RWPE1 (cell line): ENCODE results near the gene RIGI.
"Not testable (repeated sequence)": the region's sequence is repeated elsewhere in the genome, so short reads cannot be mapped to it uniquely, and the experiment has no call there.

ENCODE experiments used
- CTCF ChIA-PET: fragments of 350-600 bp; sonication (Branson Sonifier 250); formaldehyde crosslinking; extraction: SDS; loops from one replicate; lab custom pipeline; 2021; lab: Yijun Ruan, JAX
- POLR2A ChIA-PET: fragments of 400-600 bp; formaldehyde crosslinking; extraction: SDS; loops from one replicate; lab custom pipeline; 2020; ENCODE audit warnings: antibody characterized with exemption; ENCODE audit not compliant: low non-redundant PET; lab: Yijun Ruan, JAX
- DNase-seq: peaks from one replicate; pipeline ENCODE4 v3.0.0; 2012; ENCODE audit warnings: low spot score
- H3K27ac ChIP-seq: fragments of 450-650 bp; 2 replicates; pipeline ENCODE4 v1.5.1; 2017
- TF ChIP-seq, protein P1 (sequence below): fragments of 450-650 bp; conservative IDR thresholded peaks from 2 replicates; pipeline ENCODE4 v1.5.1; 2017; ENCODE audit warnings: low read depth, mild to moderate bottlenecking

RIGI gene

DNA sequence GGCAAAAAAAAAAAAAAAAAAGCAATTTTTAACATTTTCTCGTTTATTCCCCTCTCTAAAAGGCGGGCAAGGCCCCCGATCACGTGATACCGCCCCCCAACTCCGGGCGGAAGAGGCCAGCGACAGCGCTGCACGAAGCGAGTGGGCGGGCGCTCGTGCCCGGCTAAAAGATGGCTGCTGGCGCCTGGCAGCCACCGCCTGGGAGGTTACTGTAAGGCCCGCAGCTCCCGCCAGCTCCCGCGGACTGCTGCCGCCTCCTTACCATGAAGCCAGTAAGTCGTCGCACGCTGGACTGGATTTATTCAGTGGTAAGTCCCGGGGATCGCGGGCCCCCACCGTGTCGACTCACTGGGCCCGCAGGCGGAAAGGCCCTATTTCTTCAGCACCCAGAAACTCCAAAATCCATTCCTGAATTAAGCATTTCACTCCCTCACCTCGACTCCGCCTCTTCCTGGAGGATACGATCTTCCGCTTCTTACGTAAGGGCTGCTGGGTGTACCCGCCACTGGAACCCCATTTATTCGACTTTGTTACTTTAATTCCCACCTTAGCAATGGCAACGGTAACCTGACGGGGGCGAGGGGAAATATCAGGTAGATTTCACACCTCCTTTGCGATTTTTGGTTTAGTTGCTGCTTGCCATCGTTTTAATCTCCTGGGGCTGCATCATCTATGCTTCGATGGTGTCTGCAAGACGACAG is 26.3 kb upstream of the RIGI start, which contains the start of the genes SMIM27 and TOPORS:
TSS of gene SMIM27 (plus strand) at position 156 of the 701 bp plus-strand sequence. CDS start at position 264, 108 bp downstream.
TSS of gene TOPORS (minus strand) at position 415 of the 701 bp plus-strand sequence. CDS start at position 265, 150 bp downstream.
- peak within 1 kb of the TSS; percentile 93 for H3K27ac ChIP-seq
- TF ChIP-seq, protein P1, sequence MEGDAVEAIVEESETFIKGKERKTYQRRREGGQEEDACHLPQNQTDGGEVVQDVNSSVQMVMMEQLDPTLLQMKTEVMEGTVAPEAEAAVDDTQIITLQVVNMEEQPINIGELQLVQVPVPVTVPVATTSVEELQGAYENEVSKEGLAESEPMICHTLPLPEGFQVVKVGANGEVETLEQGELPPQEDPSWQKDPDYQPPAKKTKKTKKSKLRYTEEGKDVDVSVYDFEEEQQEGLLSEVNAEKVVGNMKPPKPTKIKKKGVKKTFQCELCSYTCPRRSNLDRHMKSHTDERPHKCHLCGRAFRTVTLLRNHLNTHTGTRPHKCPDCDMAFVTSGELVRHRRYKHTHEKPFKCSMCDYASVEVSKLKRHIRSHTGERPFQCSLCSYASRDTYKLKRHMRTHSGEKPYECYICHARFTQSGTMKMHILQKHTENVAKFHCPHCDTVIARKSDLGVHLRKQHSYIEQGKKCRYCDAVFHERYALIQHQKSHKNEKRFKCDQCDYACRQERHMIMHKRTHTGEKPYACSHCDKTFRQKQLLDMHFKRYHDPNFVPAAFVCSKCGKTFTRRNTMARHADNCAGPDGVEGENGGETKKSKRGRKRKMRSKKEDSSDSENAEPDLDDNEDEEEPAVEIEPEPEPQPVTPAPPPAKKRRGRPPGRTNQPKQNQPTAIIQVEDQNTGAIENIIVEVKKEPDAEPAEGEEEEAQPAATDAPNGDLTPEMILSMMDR: no peak
- ChIA-PET POLR2A (interaction anchor here (0.7 kb wide), 1 partner anchor 644 kb away, joined by 8 read pairs; no protein-coding TSS in a partner anchor), CTCF (interaction anchor here (0.9 kb wide), 1 partner anchor 167 kb away, joined by 4 read pairs; no protein-coding TSS in a partner anchor)
- peak; percentile 95 for DNase-seq

DNA sequence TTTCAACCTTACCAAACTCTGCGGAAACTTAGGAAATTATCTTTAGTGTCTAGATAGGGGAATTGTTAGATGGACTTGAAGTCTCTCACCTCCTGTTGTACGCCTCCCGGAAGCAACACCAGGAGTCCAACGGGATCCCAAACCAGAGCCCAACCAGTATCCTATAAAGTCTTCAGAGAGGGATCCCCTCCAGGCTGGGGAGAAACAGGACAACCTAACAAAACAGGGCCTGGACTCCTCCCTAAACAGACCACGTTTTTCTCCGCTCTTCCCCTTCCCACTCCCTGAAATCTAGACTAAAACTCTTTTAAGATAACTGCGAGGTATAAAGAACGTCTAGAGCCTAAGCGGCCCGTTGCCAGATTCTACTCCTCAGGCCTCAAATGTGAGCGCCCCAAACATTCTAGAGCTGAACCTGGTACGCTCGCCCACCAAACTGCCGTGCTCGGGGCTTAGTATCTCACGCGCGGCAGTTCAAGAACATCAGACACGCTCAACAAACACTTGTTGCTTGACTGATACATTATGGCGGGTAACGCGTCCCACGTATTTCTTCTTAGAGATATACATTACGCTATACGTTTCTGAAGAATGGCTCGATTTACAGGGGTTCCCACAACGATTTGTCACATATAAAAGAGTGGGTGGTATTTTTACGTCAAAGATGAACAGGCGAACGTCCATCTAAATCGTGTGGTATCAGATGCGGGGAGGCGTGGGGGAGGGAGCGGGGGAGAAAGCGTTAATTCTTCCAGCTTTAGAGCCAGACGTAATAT is 25.5 kb upstream of the RIGI start:
- TF ChIP-seq, protein P1: no peak
- CTCF ChIA-PET: interaction anchor here (0.9 to 2.1 kb wide), 2 partner anchors 21 to 167 kb away, joined by 4 to 9 read pairs; no protein-coding TSS in a partner anchor
- peak; percentile 58 for DNase-seq
- H3K27ac ChIP-seq: peak overlapping the region; percentile 93
- POLR2A ChIA-PET: interaction anchor here (0.7 kb wide), 1 partner anchor 643 kb away, joined by 8 read pairs; no protein-coding TSS in a partner anchor

DNA sequence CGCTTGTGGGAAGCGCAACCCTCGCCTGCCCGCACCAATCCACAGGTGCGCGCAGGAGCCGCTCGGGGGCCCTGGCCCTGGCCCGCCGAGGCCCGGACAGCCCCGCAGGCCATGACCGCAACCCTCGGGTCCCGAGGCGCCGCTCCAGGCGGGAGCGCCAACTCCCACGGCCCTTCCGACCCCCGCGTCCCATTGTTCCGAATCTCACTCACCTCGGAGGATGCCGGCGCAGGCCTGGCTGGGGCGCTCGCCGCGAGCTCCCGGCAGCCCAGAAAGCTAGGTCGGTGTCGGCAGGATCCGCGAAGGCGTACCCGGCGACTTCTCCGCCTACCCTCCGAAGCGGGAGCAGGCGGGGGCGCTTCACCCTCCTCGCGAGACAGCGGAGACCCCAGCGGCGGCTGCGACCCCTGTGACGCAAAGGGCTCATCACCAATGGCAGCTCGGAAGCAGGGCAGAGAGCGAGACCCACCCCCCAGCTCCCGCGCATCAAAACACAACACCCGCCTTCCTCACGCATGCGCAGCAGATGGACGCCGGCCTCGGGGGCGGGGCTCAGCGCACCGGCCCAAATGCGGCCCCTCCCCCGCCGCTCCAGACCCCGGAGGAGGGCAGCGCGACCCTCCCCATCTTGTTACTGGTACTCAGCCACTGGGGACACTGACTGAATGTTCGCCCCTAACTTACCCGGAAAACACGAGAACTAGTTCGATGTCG is 24.7 kb upstream of the RIGI start:
- CTCF ChIA-PET: interaction anchor here (2.1 to 2.7 kb wide), 2 partner anchors 21 to 172 kb away, joined by 9 read pairs; no protein-coding TSS in a partner anchor
- DNase-seq: peak; percentile 98
- POLR2A ChIA-PET: no interaction called here
- peak overlapping the region; percentile 93 for H3K27ac ChIP-seq
- TF ChIP-seq, protein P1: peak; percentile 52

DNA sequence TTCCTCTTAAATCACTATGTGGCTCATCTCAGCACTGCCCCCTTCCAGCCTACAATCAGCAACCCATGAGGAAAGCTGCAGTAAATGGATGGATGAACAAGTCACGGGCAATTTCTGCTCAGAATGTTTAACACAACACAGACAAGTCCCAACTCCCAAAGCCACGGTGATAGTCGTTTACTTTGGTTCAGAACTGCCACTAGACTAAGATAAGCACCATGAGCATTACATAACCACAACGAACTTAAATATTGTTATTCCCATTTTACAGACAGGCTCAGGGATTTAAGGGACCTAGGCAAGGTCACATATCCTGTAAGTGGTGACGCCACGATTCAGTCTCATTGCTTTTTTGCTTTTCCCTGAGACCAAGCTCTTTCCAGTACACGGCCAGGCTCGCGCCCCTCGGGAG is 24.2 kb upstream of the RIGI start:
- POLR2A ChIA-PET: no interaction called here
- peak overlapping the region; percentile 93 for H3K27ac ChIP-seq
- TF ChIP-seq, protein P1: no peak
- peak; percentile 18 for DNase-seq
- CTCF ChIA-PET: interaction anchor here (0.7 to 2.7 kb wide), 3 partner anchors 14 to 172 kb away, joined by 4 to 9 read pairs (median 9); no protein-coding TSS in a partner anchor

DNA sequence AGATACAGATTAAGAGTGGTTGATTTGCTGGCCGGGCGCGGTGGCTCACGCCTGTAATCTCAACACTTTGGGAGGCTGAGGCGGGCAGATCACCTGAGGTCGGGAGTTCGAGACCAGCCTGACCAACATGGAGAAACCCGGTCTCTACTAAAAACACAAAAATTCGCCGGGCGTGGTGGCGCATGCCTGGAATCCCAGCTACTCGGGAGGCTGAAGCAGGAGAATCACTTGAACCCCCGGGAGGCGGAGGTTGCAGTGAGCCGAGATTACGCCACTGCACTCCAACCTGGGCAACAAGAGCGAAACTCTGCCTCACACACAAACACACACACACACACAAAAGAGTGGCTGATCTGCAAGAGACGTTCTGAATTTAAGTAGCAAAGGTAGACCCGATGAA is 22.2 kb upstream of the RIGI start:
- POLR2A ChIA-PET, H3K27ac ChIP-seq, DNase-seq: not testable (repeated sequence)
- CTCF ChIA-PET: interaction anchor here (2.7 kb wide), 1 partner anchor 170 kb away, joined by 9 read pairs; no protein-coding TSS in a partner anchor

DNA sequence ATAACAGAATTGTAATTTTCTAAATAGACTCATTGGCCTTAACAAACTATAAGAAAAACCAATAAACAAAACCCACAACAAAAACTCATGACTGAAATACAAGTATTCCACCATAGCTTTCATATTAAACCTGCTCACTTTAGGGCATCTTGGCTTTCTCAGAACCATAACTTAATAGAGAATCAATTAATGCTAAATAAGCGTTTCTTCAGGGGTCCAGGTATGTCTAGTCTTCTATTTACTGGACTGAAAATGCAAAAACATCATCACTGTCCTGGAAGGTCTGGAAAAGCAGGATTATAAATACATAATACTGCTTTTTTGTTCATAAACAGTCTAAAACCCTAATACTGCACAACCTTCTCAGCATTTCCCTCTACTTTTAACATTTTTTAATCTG is 19.9 kb upstream of the RIGI start:
- CTCF ChIA-PET: interaction anchor here (0.6 to 0.7 kb wide), 2 partner anchors 15 to 479 kb away, joined by 3 read pairs; no protein-coding TSS in a partner anchor
- TF ChIP-seq, protein P1: no peak
- no peak for DNase-seq
- POLR2A ChIA-PET: no interaction called here
- no peak overlapping the region for H3K27ac ChIP-seq
